Parathyroid adenoma (tissue), 2 donors: Measurements from ENCODE around the gene MLLT6.

Source experiments
- H2AFZ ChIP-seq: fragments of 300-600 bp; sonication (generic); one replicate; pipeline ENCODE4 v1.7.0; 2017; ENCODE audit warnings: antibody characterized with exemption, mild to moderate bottlenecking
- H3K27ac ChIP-seq: fragments of 300-600 bp; sonication (generic); one replicate; pipeline ENCODE4 v1.7.0; 2017
- H3K27me3 ChIP-seq: fragments of 300-600 bp; sonication (generic); one replicate; pipeline ENCODE4 v1.7.0; 2017; ENCODE audit warnings: low read length; ENCODE audit not compliant: control insufficient read depth, insufficient read depth
- H3K36me3 ChIP-seq: fragments of 300-600 bp; sonication (generic); one replicate; pipeline ENCODE4 v1.7.0; 2017; ENCODE audit warnings: low read length; ENCODE audit not compliant: control insufficient read depth, insufficient read depth
- H3K4me1 ChIP-seq: fragments of 300-600 bp; sonication (generic); one replicate; pipeline ENCODE4 v1.7.0; 2017; ENCODE audit warnings: control low read depth
- H3K4me2 ChIP-seq: fragments of 300-600 bp; sonication (generic); one replicate; pipeline ENCODE4 v1.7.0; 2017; ENCODE audit warnings: low read length
- H3K4me3 ChIP-seq: fragments of 300-600 bp; sonication (generic); one replicate; pipeline ENCODE4 v1.7.0; 2017; ENCODE audit warnings: low read depth, low read length
- H3K79me2 ChIP-seq: fragments of 300-600 bp; sonication (generic); one replicate; pipeline ENCODE4 v1.7.0; 2017; ENCODE audit warnings: control low read depth
- H3K9ac ChIP-seq: fragments of 300-600 bp; sonication (generic); one replicate; pipeline ENCODE4 v1.7.0; 2017; ENCODE audit warnings: mild to moderate bottlenecking
- H3K9me3 ChIP-seq: fragments of 300-600 bp; sonication (generic); one replicate; pipeline ENCODE4 v1.7.0; 2017; ENCODE audit warnings: low read length; ENCODE audit not compliant: control insufficient read depth
- CTCF ChIP-seq: fragments of 300-600 bp; sonication (generic); IDR thresholded peaks from one replicate; pipeline ENCODE4 v1.7.0; 2017; ENCODE audit warnings: antibody characterized with exemption, mild to moderate bottlenecking
- donor health status: primary hyperparathyroidism.

MLLT6 gene

GRCh38 chr17:38672788-38673706 is 32.0 kb upstream of the MLLT6 start:
- Histone ChIP-seq H3K36me3 (no peaks in the 10 kb centered on the region), H3K79me2 (no peaks in the 10 kb centered on the region), H2AFZ (peak overlapping the region; percentile 91), H3K9me3 (no peaks in the 10 kb centered on the region), H3K27me3 (no peaks in the 10 kb centered on the region), H3K4me1 (no peaks in the 10 kb centered on the region), H3K4me3 (peak overlapping the region; percentile 69), H3K4me2 (peak overlapping the region; percentile 64), H3K27ac (no peak overlapping the region), H3K9ac (no peak overlapping the region)
- TF ChIP-seq CTCF = no peak

DNA sequence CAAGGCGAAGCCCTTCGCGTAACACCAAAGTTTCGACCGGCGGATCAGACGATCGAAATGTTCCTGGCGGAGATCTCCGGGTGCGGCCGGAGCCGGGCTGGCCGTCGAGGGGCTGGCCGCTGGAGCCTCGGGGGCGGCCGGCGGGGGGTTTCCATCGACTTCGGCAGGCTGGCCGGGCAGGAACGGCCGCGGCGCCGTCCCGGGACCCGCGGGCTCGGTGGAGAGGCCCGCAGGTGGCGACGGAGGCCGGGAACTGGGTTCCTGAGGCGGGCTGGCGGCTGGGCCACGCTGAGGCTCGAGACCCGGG is 31.4 kb upstream of the MLLT6 start:
- peak overlapping the region; percentile 64 for H3K4me2 ChIP-seq
- no peaks in the 10 kb centered on the region for H3K9me3 ChIP-seq
- H3K4me1 ChIP-seq = no peaks in the 10 kb centered on the region
- H2AFZ ChIP-seq = peak overlapping the region; percentile 91
- H3K36me3 ChIP-seq = no peaks in the 10 kb centered on the region
- H3K9ac ChIP-seq = no peak overlapping the region
- H3K27ac ChIP-seq = no peak overlapping the region
- TF ChIP-seq CTCF = peak; percentile 7
- H3K4me3 ChIP-seq = peak overlapping the region; percentile 69
- no peaks in the 10 kb centered on the region for H3K79me2 ChIP-seq
- H3K27me3 ChIP-seq = no peaks in the 10 kb centered on the region

DNA sequence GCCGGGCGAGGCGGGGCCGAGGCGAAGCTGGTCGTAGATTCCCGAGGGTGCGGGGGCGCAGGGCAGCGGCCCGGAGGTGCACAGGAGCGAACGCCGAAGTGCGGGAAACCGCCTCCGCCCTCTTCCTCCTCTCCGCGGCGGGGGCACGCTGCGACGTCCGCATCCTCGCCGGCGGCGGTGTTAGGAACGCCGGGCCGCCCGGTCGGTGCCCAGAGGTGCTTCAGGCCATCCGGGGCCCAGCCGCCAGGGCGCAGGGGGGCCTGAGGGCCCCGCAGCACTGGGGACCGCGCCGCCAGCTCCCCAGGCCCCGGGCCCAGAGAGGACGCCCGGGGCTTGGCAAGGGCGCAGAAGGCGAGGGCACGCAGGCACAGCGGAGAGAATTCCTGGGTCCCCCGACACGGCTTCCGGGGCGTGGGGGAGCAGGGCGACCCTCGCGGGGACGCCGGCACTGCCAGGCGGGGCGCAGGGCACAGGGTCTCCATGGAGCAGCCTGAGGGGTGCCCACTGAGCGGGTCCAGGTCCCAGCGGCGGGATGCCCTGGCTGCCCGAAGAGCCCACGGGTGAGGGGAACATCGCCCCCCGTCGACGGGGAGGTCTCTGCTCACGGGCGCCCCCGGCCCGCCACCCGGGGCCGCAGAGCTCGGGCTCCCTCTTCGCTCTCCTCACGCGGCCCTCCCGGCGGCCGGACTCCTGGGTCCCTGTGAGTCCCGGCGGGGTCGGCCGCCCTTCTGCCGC is 30.9 kb upstream of the MLLT6 start:
- no peaks in the 10 kb centered on the region for H3K79me2 ChIP-seq
- no peaks in the 10 kb centered on the region for H3K9me3 ChIP-seq
- H3K27ac ChIP-seq = no peak overlapping the region
- H3K4me2 ChIP-seq = peak overlapping the region; percentile 64
- peak overlapping the region; percentile 91 for H2AFZ ChIP-seq
- H3K36me3 ChIP-seq = no peaks in the 10 kb centered on the region
- H3K4me3 ChIP-seq = peak overlapping the region; percentile 69
- peak; percentile 4 for TF ChIP-seq CTCF
- no peaks in the 10 kb centered on the region for H3K4me1 ChIP-seq
- H3K27me3 ChIP-seq = no peaks in the 10 kb centered on the region
- H3K9ac ChIP-seq = no peak overlapping the region

- no peak within 1 kb of the TSS for H3K27ac ChIP-seq
- no peak within 1 kb of the TSS for H3K9ac ChIP-seq
- no peaks in the 10 kb centered on the region for H3K4me1 ChIP-seq
- H3K79me2 ChIP-seq = no peaks in the 10 kb centered on the region
- H3K36me3 ChIP-seq = no peaks in the 10 kb centered on the region
- H3K4me2 ChIP-seq = peak within 1 kb of the TSS; percentile 64
- H2AFZ ChIP-seq = peak within 1 kb of the TSS; percentile 91
- no peak for TF ChIP-seq CTCF
- no peaks in the 10 kb centered on the region for H3K27me3 ChIP-seq
- no peaks in the 10 kb centered on the region for H3K9me3 ChIP-seq
- H3K4me3 ChIP-seq = peak within 1 kb of the TSS; percentile 69
These were observed 30.1 kb upstream of the MLLT6 start, which contains the start of gene EPOP for GRCh38 chr17:38674749-38675615. TSS of gene EPOP (minus strand) at chr17:38674957. CDS start at chr17:38674495, 462 bp downstream.
